ENCODE measurements around the gene TRAPPC10.

Gene TRAPPC10

GRCh38 chr21:44005071-44005470, 7.0 kb upstream of the TRAPPC10 start:
- no peak for DNase-seq (ENCODE audit: low spot score)

- DNase-seq (ENCODE audit: low spot score) = no peak
Measured at GRCh38 chr21:44005593-44005992, 6.5 kb upstream of the TRAPPC10 start.

- no peak for DNase-seq (ENCODE audit: low spot score)
Measured at GRCh38 chr21:44006017-44006619, 6.0 kb upstream of the TRAPPC10 start.

GRCh38 chr21:44006656-44007055, 5.5 kb upstream of the TRAPPC10 start:
- DNase-seq (ENCODE audit: low spot score) = no peak

- DNase-seq (ENCODE audit: low spot score) = no peak
Measured at GRCh38 chr21:44010429-44010828, 1.7 kb upstream of the TRAPPC10 start.

GRCh38 chr21:44011123-44011522, 986 bp upstream of the TRAPPC10 start:
- no peak for DNase-seq (ENCODE audit: low spot score)

GRCh38 chr21:44012474-44013379, 618 bp downstream of the TRAPPC10 start:
- peak; percentile 49 for DNase-seq (ENCODE audit: low spot score)

- DNase-seq (ENCODE audit: low spot score) = no peak
Measured at GRCh38 chr21:44013380-44014088, 1.4 kb downstream of the TRAPPC10 start.

- DNase-seq (ENCODE audit: low spot score) = no peak
Measured at GRCh38 chr21:44017601-44018000, 5.5 kb downstream of the TRAPPC10 start.

GRCh38 chr21:44018127-44018526, 6.0 kb downstream of the TRAPPC10 start:
- no peak for DNase-seq (ENCODE audit: low spot score)

- no peak for DNase-seq (ENCODE audit: low spot score)
Measured at GRCh38 chr21:44018813-44019567, 6.9 kb downstream of the TRAPPC10 start.

GRCh38 chr21:44019568-44019958, 7.5 kb downstream of the TRAPPC10 start:
- DNase-seq (ENCODE audit: low spot score) = no peak

- no peak for DNase-seq (ENCODE audit: low spot score)
Measured at GRCh38 chr21:44020551-44020950, 8.4 kb downstream of the TRAPPC10 start.

- no peak for DNase-seq (ENCODE audit: low spot score)
Measured at GRCh38 chr21:44021064-44021463, 9.0 kb downstream of the TRAPPC10 start.

- no peak for DNase-seq (ENCODE audit: low spot score)
Measured at GRCh38 chr21:44024257-44024656, 12.1 kb downstream of the TRAPPC10 start.

- peak; percentile 77 for DNase-seq (ENCODE audit: low spot score)
Measured at GRCh38 chr21:44024887-44025353, 12.8 kb downstream of the TRAPPC10 start.

- no peak for DNase-seq (ENCODE audit: low spot score)
Measured at GRCh38 chr21:44027607-44028286, 15.6 kb downstream of the TRAPPC10 start.

GRCh38 chr21:44028287-44028659, 16.2 kb downstream of the TRAPPC10 start:
- DNase-seq (ENCODE audit: low spot score) = no peak

- DNase-seq (ENCODE audit: low spot score) = no peak
Measured at GRCh38 chr21:44029460-44030087, 17.5 kb downstream of the TRAPPC10 start.

GRCh38 chr21:44035244-44035643, 23.1 kb downstream of the TRAPPC10 start:
- no peak for DNase-seq (ENCODE audit: low spot score)

- DNase-seq (ENCODE audit: low spot score) = no peak
Measured at GRCh38 chr21:44038063-44038462, 26.0 kb downstream of the TRAPPC10 start.
